Sigmoid colon (tissue), 4 donors: ENCODE results near the gene ATP9A.
"Not testable (repeated sequence)": the region's sequence is repeated elsewhere in the genome, so short reads cannot be mapped to it uniquely, and the experiment has no call there.

Source experiments
- CTCF ChIP-seq, 4 experiments: fragments of 450-650 bp in 3 of 4; fragments of 200-600 bp in 1 of 4; IDR thresholded peaks; one replicate each; pipeline ENCODE4 v1.5.1; 2016 to 2019; ENCODE audit warnings: antibody characterized with exemption in 4 of 4, mild to moderate bottlenecking in 3 of 4, moderate library complexity in 2 of 4
- EP300 ChIP-seq, 4 donors: sonication (generic); formaldehyde crosslinking; IDR thresholded peaks; one replicate each; pipeline ENCODE4 v1.6.1; 2017; ENCODE audit warnings: antibody characterized with exemption in 4 of 4
- POLR2A ChIP-seq, 2 donors: fragments of 450-650 bp; IDR thresholded peaks; one replicate each; pipeline ENCODE4 v1.6.1; 2016; ENCODE audit warnings: antibody characterized with exemption in 2 of 2, mild to moderate bottlenecking in 2 of 2, moderate library complexity in 2 of 2
- POLR2AphosphoS5 ChIP-seq, 4 donors: sonication (generic); formaldehyde crosslinking; IDR thresholded peaks; one replicate each; pipeline ENCODE4 v1.6.1; 2017; ENCODE audit warnings: antibody characterized with exemption in 4 of 4

GRCh38 chr20:51738261-51738660 is 29.9 kb downstream of the ATP9A start:
- not testable (repeated sequence) for TF ChIP-seq EP300, CTCF, POLR2A, POLR2AphosphoS5 (IDR thresholded peaks at IDR 0.05)
